GM19438 (cell line): ENCODE results near the gene YJEFN3.

ENCODE experiments used
- ATAC-seq: cut with Tn5 transposase; IDR thresholded peaks from one replicate; pipeline ENCODE4 v1.9.1; 2021; ENCODE audit warnings: low read depth; ENCODE audit not compliant: unreplicated experiment

Gene YJEFN3

GRCh38 chr19:19549804-19550464 lies 21.2 kb downstream of the YJEFN3 start:
- no peak for ATAC-seq

DNA sequence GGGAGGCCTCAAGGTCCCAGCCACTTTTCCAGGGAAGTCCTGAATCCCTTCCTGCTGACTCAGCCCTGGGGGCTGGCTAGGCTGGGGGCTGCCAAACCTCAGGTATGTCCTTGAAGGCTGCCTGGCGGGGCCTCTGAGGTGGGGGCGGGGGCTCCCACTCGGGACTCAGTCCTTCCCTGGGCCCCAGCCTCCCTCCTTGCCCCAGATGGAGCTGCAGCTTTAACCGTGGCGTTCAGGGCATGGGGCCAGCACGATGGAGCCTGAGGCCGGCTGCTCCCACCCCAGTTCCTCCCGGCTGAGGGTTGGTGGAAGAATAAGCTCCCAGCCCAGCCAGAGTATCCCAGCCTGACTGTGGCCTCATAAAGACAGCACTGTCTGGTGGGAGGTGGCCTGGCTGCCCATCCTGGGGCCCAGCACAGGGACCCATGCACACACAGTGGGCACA lies 21.8 kb downstream of the YJEFN3 start:
- no peak for ATAC-seq

DNA sequence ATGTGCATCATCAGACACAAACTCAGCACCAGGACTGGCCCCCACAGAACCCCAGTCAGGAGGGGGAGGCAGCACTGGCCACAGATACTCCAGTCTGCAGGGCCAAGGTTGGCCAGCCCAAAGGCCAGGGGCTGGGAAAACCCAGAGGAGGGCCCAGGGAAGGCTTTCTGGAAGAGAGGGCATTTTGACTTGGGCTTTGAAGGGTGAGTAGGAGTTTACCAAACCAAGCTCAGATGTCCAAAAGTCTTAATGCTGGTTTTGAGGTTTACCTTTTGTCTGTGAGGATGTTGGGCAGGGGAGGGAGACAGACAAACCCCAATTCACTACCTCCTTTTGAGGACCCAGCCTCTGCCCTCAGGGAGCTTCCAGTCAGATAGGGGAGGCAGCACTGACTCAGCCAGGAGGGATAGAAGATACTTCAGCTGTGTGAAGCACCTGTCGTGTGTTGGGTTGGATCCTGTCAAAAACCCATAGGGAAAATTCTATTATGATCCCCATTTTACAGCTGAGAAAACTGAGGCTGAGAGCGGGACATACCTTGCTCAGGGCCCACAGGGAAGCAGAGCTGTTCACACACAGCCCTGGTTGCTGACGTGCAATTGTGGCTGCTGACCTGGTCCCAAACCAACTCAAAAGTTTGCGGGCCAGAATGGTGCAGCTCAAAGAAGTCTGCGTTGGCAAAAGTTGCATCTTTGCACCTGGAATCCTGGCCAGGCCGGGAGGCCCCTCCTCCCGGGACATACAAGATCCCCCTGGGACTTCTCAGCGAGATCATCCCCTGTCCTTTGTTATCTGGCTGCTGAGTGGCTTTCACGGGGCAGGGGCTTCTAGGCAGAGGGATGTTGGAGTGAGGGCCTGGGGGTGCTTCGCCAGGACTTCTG lies 22.5 kb downstream of the YJEFN3 start:
- ATAC-seq = no peak

DNA sequence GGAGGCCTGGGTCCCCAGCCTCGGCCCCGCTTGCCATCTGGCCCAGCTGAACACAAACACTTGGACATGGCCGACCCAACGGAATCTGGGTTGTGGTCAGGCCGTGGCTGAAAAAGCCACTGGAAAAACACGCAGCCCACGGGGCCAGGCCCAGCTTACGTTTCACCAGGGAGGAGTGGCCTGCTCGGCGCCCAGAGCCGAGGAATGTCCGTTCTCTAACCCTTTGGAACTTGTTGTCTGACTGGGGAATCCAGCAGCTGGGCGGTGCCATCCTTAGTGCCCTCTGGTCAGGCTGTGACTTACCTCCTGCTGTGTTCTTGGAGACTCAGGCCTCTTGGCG lies 23.1 kb downstream of the YJEFN3 start:
- no peak for ATAC-seq

DNA sequence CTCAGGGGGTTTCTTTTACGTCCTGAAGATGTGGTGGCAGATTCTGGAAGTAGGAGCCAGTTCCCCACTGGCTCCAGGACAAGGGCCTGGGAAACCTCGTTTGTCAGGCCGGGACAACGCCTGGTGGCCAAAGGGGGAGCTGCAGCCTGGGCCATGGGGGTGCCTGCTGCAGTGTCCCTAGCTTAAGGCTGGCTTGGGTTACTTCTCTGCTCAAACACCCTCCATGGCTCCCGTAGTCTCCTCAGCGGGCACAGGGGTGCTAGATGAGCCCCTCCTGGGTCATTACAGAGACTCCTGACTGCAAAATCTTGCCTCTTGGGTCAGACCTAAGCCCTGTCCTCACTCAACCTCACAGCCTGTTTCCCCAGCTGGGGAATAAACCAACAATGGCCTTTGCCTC lies 24.1 kb downstream of the YJEFN3 start:
- ATAC-seq = no peak

- ATAC-seq = no peak
Observed at GRCh38 chr19:19553670-19554069, 25.0 kb downstream of the YJEFN3 start.

DNA sequence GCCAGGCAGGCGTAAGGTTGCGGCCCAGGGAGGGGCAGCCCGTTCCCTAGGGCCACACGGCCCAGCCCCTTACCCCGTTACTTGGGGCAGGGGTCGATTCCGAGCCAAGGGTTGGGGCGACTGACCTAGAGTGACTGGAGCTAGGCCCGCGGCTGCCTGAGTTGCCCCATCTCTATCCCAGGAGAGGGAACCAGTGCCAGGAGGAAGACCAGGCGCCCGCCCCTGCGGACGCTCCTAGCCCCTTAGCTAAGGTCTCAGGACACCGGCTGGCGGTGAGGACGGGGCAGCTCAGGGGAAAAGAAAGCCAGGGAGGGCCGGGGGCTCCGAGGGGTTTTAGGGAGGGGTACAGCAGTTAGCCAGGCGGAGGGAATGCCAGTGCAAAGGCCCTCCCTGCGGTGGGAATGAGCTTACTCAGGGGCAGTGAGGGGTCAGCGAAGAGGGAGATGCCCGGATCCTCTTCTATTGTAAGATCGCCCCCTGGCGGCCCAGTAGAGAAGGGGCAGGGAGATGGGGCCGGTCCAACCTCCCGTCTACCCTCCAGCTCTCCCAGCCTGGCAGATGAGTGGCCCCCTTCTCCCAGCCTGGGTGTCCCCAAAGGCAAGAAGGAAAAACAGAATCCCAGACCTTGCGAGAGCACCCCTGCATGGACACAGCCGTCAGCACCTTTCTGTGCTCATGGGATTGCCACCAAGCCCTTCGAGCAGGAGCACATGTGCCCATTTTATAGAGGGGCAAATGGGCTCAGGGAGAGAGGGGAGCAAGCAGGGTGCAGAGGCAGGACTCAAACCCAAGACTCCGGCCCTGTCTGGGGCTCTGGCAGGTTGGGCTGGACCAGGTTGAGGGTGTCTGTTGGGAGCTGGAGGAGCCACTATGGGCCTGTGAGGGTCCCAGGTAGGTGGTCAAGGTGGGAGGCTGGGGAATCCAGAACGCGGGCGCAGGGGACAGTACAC lies 25.6 kb downstream of the YJEFN3 start:
- no peak for ATAC-seq

GRCh38 chr19:19558055-19558454 lies 29.3 kb downstream of the YJEFN3 start:
- ATAC-seq = no peak

GRCh38 chr19:19558636-19559035 lies 29.9 kb downstream of the YJEFN3 start:
- ATAC-seq = no peak

- ATAC-seq = no peak
Observed at GRCh38 chr19:19559931-19560330, 31.2 kb downstream of the YJEFN3 start.

DNA sequence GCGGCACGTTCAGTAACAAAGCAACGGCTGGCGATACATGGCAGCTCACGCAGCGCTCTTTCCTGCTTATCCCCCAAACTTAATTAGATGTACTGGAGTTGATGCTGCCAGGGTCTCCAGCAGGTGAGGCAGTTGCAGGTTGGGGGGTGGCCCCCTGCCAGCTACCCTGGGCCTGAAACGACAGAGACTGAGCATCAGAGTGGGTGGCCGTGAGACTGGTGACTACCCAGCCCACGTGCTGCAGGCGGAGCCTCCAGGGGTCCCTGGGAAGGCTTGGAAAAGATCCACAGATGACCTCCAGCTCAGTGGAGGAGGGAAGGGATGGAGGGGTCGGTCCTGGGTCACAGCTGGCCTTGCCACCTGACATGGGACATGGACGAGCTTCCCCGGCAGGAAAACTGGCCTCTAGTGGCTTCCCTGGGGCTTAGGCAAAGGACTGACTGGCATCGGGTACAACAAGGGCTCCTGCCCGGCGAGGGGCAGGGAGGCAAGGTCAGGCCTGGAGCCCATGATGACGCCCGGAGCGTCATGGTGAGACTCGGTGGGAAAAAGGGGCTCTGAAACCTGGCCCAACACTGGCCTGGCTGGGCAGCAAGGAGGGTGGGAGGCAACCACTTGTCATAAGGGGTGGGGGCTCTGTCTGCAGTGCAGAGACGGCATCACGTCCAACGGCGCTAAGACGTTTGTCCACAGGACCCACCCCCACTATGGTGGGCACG lies 33.4 kb downstream of the YJEFN3 start:
- ATAC-seq = no peak

GRCh38 chr19:19562665-19563347 lies 34.1 kb downstream of the YJEFN3 start:
- no peak for ATAC-seq

DNA sequence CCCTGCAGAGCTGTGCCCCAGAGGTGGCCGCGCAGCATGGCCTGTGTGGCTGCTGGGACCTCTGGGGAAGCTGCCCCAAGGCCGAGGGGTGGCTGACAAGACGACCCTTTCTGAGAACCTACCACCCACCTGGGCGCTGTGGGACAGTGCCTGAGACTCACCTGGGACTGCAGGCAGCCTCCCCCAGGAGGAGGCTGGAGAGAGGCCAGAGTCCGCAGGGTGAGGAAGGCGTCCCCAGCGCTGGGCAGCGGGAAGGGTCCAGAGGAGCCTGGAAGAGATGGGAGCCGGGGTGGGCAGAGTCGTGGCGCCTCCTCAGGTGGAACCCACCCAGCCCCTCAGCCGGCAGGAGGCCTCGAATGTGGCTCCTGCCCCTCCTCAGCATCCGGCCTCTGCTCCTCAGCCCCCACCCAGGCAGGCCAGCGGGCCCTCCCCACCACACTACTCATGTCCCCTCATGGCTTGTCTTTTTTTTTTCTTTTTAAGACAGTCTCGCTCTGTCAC lies 34.7 kb downstream of the YJEFN3 start:
- no peak for ATAC-seq

- no peak for ATAC-seq
Observed at GRCh38 chr19:19566306-19566705, 37.6 kb downstream of the YJEFN3 start.

- no peak for ATAC-seq
Observed at GRCh38 chr19:19567391-19567790, 38.7 kb downstream of the YJEFN3 start.

GRCh38 chr19:19568802-19569756 lies 40.4 kb downstream of the YJEFN3 start:
- no peak for ATAC-seq

- ATAC-seq = no peak
Observed at GRCh38 chr19:19570571-19570970, 41.9 kb downstream of the YJEFN3 start.

GRCh38 chr19:19571071-19571786 lies 42.5 kb downstream of the YJEFN3 start:
- ATAC-seq = no peak
